Hepatocyte (in vitro differentiated cells): ENCODE results near the gene DCN. TPM values are rescaled to one million over a fixed set of nuclear protein-coding genes. Genes with fewer than 3 reads are reported as not detected.

Experiments used
- DNase-seq: peaks from one replicate; pipeline ENCODE4 v3.0.0-alpha.2; 2016; ENCODE audit warnings: low spot score
- H2AFZ ChIP-seq: fragments of 200-600 bp; sonication (generic); 2 replicates; pipeline ENCODE4 v1.6.0; 2016; ENCODE audit warnings: antibody characterized with exemption, mild to moderate bottlenecking
- H3K27ac ChIP-seq: fragments of 200-600 bp; sonication (generic); 2 replicates; pipeline ENCODE4 v1.5.1; 2016; ENCODE audit warnings: mild to moderate bottlenecking
- H3K27me3 ChIP-seq: fragments of 200-600 bp; sonication (generic); 2 replicates; pipeline ENCODE4 v1.6.1; 2016
- H3K36me3 ChIP-seq: fragments of 200-600 bp; sonication (generic); replicated peaks from 2 replicates; pipeline ENCODE4 v1.5.1; 2016; ENCODE audit warnings: low read depth; ENCODE audit not compliant: insufficient read depth
- H3K4me1 ChIP-seq: fragments of 200-600 bp; sonication (generic); 2 replicates; pipeline ENCODE4 v1.5.1; 2016; ENCODE audit warnings: mild to moderate bottlenecking, moderate library complexity; ENCODE audit not compliant: insufficient read depth
- H3K4me2 ChIP-seq: fragments of 200-600 bp; sonication (generic); 2 replicates; pipeline ENCODE4 v1.6.0; 2016
- H3K4me3 ChIP-seq: fragments of 200-600 bp; sonication (generic); 2 replicates; pipeline ENCODE4 v1.5.1; 2016; ENCODE audit warnings: mild to moderate bottlenecking
- H3K79me2 ChIP-seq: fragments of 200-600 bp; sonication (generic); 2 replicates; pipeline ENCODE4 v1.6.0; 2017; ENCODE audit warnings: mild to moderate bottlenecking
- H3K9me2 ChIP-seq: fragments of 200-600 bp; sonication (generic); replicated peaks from 2 replicates; pipeline ENCODE4 v1.6.0; 2017; ENCODE audit warnings: mild to moderate bottlenecking; ENCODE audit not compliant: insufficient read depth
- H3K9me3 ChIP-seq: fragments of 200-600 bp; sonication (generic); 2 replicates; pipeline ENCODE4 v1.5.1; 2016; ENCODE audit warnings: low read depth, mild to moderate bottlenecking
- H4K20me1 ChIP-seq: fragments of 200-600 bp; sonication (generic); 2 replicates; pipeline ENCODE4 v1.6.0; 2016; ENCODE audit warnings: mild to moderate bottlenecking; ENCODE audit not compliant: insufficient read depth, poor library complexity, severe bottlenecking
- EZH2 ChIP-seq: fragments of 200-600 bp; sonication (generic); IDR thresholded peaks from 2 replicates; pipeline ENCODE4 v1.6.1; 2016; ENCODE audit warnings: antibody characterized with exemption, mild to moderate bottlenecking, borderline replicate concordance
- EZH2phosphoT487 ChIP-seq: fragments of 200-600 bp; sonication (generic); IDR thresholded peaks from one replicate; pipeline ENCODE4 v1.6.1; 2018; ENCODE audit warnings: antibody characterized with exemption, mild to moderate bottlenecking, low read depth, moderate library complexity; ENCODE audit not compliant: unreplicated experiment, severe bottlenecking
- WGBS: methylation state at CpG from one replicate; pipeline ENCODE4 v1.1.6; 2016; ENCODE audit warnings: low lambda C conversion rate; ENCODE audit errors: missing lambda C conversion rate; 5-methylcytosine and 5-hydroxymethylcytosine counted together
- polyA plus RNA-seq: library from polyadenylated mRNA; unstranded; fragments of >200 nt; fragmentation: Nextera tagmentation; extraction: Ambion mirVana; gene quantifications from 2 replicates; pipeline ENCODE4 v1.2.1, GENCODE V29; 2016
- total RNA-seq: library from RNA; depleted of rRNA; stranded (reverse); fragments of >200 nt; gene quantifications from 2 replicates; pipeline ENCODE4 v1.2.3, GENCODE V29; 2014
- TF ChIP-seq, protein P1 (sequence below): fragments of 200-600 bp; sonication (generic); IDR thresholded peaks from 2 replicates; pipeline ENCODE4 v1.5.1; 2016; ENCODE audit warnings: antibody characterized with exemption, mild to moderate bottlenecking; ENCODE audit not compliant: poor library complexity

DCN gene
- total and polyA plus RNA-seq, 2 experiments from 2014 or later: 1,996 to 2,382 TPM

DNA sequence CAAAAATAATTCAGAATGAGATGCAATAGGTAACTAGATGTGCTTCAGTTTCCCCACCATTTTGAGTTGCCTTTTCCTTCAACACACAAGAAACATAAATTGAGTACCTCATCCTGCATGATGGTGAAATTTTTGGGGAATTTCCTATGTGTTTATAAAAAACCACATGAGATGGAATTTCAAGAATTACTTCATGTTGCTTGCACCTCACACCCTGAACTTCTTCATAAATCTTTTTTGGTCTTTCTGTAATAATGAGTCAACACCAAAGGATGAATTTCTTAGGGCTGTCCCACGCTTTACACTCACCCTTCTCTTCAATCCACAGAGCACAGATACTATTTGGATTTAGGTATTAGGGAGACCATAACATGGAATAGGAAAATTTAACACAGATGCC lies 48.7 kb downstream of the DCN start:
- TF ChIP-seq, protein P1, sequence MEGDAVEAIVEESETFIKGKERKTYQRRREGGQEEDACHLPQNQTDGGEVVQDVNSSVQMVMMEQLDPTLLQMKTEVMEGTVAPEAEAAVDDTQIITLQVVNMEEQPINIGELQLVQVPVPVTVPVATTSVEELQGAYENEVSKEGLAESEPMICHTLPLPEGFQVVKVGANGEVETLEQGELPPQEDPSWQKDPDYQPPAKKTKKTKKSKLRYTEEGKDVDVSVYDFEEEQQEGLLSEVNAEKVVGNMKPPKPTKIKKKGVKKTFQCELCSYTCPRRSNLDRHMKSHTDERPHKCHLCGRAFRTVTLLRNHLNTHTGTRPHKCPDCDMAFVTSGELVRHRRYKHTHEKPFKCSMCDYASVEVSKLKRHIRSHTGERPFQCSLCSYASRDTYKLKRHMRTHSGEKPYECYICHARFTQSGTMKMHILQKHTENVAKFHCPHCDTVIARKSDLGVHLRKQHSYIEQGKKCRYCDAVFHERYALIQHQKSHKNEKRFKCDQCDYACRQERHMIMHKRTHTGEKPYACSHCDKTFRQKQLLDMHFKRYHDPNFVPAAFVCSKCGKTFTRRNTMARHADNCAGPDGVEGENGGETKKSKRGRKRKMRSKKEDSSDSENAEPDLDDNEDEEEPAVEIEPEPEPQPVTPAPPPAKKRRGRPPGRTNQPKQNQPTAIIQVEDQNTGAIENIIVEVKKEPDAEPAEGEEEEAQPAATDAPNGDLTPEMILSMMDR: no peak
- TF ChIP-seq EZH2: no peak
- TF ChIP-seq EZH2phosphoT487: no peak
- H3K27ac ChIP-seq: no peak overlapping the region
- H3K4me1 ChIP-seq: peaks cover 15% of the 10 kb centered on the region
- H4K20me1 ChIP-seq: no peaks in the 10 kb centered on the region
- DNase-seq: no peak
- H3K9me3 ChIP-seq: no peaks in the 10 kb centered on the region
- H3K9me2 ChIP-seq: no peaks in the 10 kb centered on the region
- H3K79me2 ChIP-seq: no peaks in the 10 kb centered on the region
- H3K36me3 ChIP-seq: no peaks in the 10 kb centered on the region
- H3K4me2 ChIP-seq: no peak overlapping the region
- H3K27me3 ChIP-seq: no peaks in the 10 kb centered on the region
- H2AFZ ChIP-seq: no peak overlapping the region
- no peak overlapping the region for H3K4me3 ChIP-seq
- 77% methylated on average over 1 of the region's 1 CpG for WGBS

DNA sequence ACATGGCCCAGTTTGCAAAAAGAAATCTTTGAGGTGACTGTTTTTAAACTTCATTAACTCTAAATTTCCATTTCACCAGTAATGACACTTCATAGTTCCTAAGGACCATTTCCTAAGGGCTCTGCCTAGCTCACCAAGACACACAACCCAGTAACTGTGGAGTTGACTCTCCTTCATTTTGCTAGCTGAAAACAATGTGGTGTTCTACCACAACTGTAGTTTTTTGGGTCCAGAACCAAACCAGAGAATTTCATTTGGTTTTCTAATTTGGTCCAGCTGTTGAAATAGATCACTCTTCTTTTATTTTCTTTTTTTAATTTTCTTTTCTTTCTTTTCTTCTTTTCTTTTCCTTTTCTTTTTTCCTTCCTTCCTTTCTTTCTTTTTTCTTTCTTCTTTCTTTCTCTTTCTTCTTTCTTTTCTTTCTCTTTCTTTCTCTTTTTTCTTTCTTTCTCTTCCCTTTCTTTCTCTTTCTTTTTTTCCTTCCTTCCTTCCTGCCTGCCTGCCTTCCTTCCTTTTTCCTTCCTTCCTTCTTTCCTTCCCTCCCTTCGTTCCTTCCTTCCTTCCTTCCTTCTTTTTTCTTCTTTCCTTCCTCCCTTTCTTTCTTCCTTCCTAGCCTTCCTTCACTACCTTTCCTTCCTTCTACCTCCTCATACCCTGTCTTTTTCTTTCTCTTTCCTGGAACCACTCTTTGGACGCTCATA lies 52.8 kb downstream of the DCN start:
- H3K9me3 ChIP-seq: no peaks in the 10 kb centered on the region
- WGBS: 90% methylated on average over 1 of the region's 2 CpGs
- no peaks in the 10 kb centered on the region for H4K20me1 ChIP-seq
- peak overlapping the region; percentile 4 for H2AFZ ChIP-seq
- TF ChIP-seq EZH2phosphoT487: no peak
- no peak for TF ChIP-seq EZH2
- TF ChIP-seq, protein P1: no peak
- H3K4me1 ChIP-seq: peaks cover 14% of the 10 kb centered on the region
- H3K79me2 ChIP-seq: no peaks in the 10 kb centered on the region
- no peaks in the 10 kb centered on the region for H3K36me3 ChIP-seq
- H3K27ac ChIP-seq: no peak overlapping the region
- H3K4me3 ChIP-seq: no peak overlapping the region
- DNase-seq: no peak
- no peaks in the 10 kb centered on the region for H3K9me2 ChIP-seq
- H3K27me3 ChIP-seq: no peaks in the 10 kb centered on the region
- no peak overlapping the region for H3K4me2 ChIP-seq

- Histone ChIP-seq H3K9me2 (no peaks in the 10 kb centered on the region), H3K79me2 (no peaks in the 10 kb centered on the region), H3K27me3 (no peaks in the 10 kb centered on the region), H3K36me3 (no peaks in the 10 kb centered on the region), H3K4me1 (peaks cover 14% of the 10 kb centered on the region), H3K4me2 (no peak overlapping the region), H3K4me3 (no peak overlapping the region), H3K9me3 (no peaks in the 10 kb centered on the region), H2AFZ (no peak overlapping the region), H3K27ac (peak overlapping the region; percentile 22), H4K20me1 (no peaks in the 10 kb centered on the region)
- TF ChIP-seq EZH2 (no peak), EZH2phosphoT487 (no peak)
- TF ChIP-seq, protein P1: no peak
- 72% methylated on average over 3 of the region's 3 CpGs for WGBS
- peak; percentile 45 for DNase-seq
These were observed 54.9 kb downstream of the DCN start for GRCh38 chr12:91127751-91128150.
